ENCODE measurements around the gene USP17L13.
"Not testable (repeated sequence)": the region's sequence is repeated elsewhere in the genome, so short reads cannot be mapped to it uniquely, and the experiment has no call there.

The USP17L13 gene

GRCh38 chr4:9224596-9224995 lies at the start of gene USP17L13:
Gene USP17L13, plus strand, starts transcription at chr4:9224896. Its CDS starts 0 bp downstream, at chr4:9224896.
- not testable (repeated sequence) for DNase-seq

GRCh38 chr4:9210357-9210756 lies 14.3 kb upstream of the USP17L13 start, which contains the start of gene USP17L10:
Gene USP17L10, plus strand, starts transcription at chr4:9210657. Its CDS starts 0 bp downstream, at chr4:9210657.
- not testable (repeated sequence) for DNase-seq

GRCh38 chr4:9214701-9215100 lies 10.0 kb upstream of the USP17L13 start:
- not testable (repeated sequence) for DNase-seq

- not testable (repeated sequence) for DNase-seq
Observed at GRCh38 chr4:9215105-9215504, 9.6 kb upstream of the USP17L13 start, which contains the start of gene USP17L11. Gene USP17L11, plus strand, starts transcription at chr4:9215405. Its CDS starts 0 bp downstream, at chr4:9215405.

GRCh38 chr4:9219852-9220251 lies 4.8 kb upstream of the USP17L13 start, which contains the start of gene USP17L12:
Gene USP17L12, plus strand, starts transcription at chr4:9220152. Its CDS starts 0 bp downstream, at chr4:9220152.
- DNase-seq: not testable (repeated sequence)

- DNase-seq: not testable (repeated sequence)
Observed at GRCh38 chr4:9230249-9230648, 5.6 kb downstream of the USP17L13 start.

- DNase-seq: not testable (repeated sequence)
Observed at GRCh38 chr4:9234085-9234484, 9.4 kb downstream of the USP17L13 start, which contains the start of gene USP17L15. Gene USP17L15, plus strand, starts transcription at chr4:9234385. Its CDS starts 0 bp downstream, at chr4:9234385.

- not testable (repeated sequence) for DNase-seq
Observed at GRCh38 chr4:9238461-9238860, 13.8 kb downstream of the USP17L13 start.

- not testable (repeated sequence) for DNase-seq
Observed at GRCh38 chr4:9243579-9243978, 18.9 kb downstream of the USP17L13 start, which contains the start of gene USP17L17. Gene USP17L17, plus strand, starts transcription at chr4:9243879. Its CDS starts 0 bp downstream, at chr4:9243879.

GRCh38 chr4:9247953-9248680 lies 23.4 kb downstream of the USP17L13 start, which contains the start of gene USP17L18:
Gene USP17L18, plus strand, starts transcription at chr4:9248630. Its CDS starts 0 bp downstream, at chr4:9248630.
- peak; percentile 0 for DNase-seq

GRCh38 chr4:9253078-9253477 lies 28.4 kb downstream of the USP17L13 start, which contains the start of gene USP17L19:
Gene USP17L19, plus strand, starts transcription at chr4:9253378. Its CDS starts 0 bp downstream, at chr4:9253378.
- DNase-seq: not testable (repeated sequence)

- DNase-seq: not testable (repeated sequence)
Observed at GRCh38 chr4:9257824-9258223, 33.1 kb downstream of the USP17L13 start, which contains the start of gene USP17L20. Gene USP17L20, plus strand, starts transcription at chr4:9258124. Its CDS starts 0 bp downstream, at chr4:9258124.

- not testable (repeated sequence) for DNase-seq
Observed at GRCh38 chr4:9262572-9262971, 37.9 kb downstream of the USP17L13 start, which contains the start of gene USP17L21. Gene USP17L21, plus strand, starts transcription at chr4:9262872. Its CDS starts 0 bp downstream, at chr4:9262872.

- DNase-seq: not testable (repeated sequence)
Observed at GRCh38 chr4:9267319-9267718, 42.6 kb downstream of the USP17L13 start, which contains the start of gene USP17L22. Gene USP17L22, plus strand, starts transcription at chr4:9267619. Its CDS starts 0 bp downstream, at chr4:9267619.

GRCh38 chr4:9271719-9272118 lies 47.0 kb downstream of the USP17L13 start:
- peak; percentile 4 for DNase-seq
